HUDEP-2 (cell line): ENCODE data around the gene ZCCHC12.
A peak's percentile ranks its signal among the peaks of the same experiment; 100 is the strongest.
"Not testable (repeated sequence)": the region's sequence is repeated elsewhere in the genome, so short reads cannot be mapped to it uniquely, and the experiment has no call there.

ENCODE experiments used
- DNase-seq, 76 experiments: peaks; one replicate each; lab custom pipeline; 2025; ENCODE audit not compliant: unreplicated experiment in 76 of 76; lab: John Stamatoyannopoulos, UW

Gene ZCCHC12

DNA sequence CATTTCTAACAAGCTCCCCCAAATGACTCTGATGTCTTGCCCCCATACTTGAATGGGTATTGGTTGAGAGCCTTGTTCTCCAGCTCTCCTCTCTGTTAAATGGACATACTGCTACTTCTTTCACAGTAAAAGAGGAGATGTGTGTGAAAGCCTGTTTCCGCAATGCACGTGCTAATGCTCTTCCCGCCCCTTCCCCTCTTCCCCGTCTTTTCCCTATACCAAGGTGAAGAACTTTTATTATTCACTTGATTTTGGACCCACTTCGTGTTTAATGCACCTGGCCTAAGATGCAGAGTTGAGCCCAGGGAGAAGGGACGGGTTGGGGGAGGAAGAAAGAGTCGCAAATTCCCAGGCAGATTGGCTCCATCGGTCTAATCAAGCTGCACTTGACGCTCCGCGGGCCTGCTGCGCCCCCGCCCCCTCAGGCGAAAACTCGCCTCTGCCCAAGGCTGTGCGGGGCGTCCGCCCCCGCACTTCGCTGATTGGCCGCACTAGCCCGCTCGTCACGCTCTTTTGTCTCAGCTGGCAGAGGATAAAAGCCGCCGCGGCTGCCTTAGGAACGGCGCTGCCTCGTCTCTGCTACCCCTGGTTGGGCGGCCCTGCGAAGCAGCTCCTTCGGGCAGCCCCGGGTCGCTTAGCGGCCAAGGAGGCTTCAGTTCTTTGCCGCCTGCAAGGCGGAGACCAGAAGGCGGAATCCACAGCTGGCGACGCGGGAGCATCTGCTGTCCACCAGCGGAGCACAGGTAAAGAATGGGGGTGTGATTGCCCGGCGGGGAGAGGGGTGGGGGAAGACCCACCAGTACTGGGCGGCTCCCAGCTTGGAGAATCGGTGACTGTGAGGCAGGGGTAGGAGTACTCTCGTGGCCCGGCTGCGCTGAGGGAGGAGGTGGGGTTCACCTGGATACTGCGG, at the start of gene ZCCHC12:
Gene ZCCHC12 (plus strand): TSS at position 562 of the 910 bp plus-strand sequence. CDS start 1,421 bp downstream, outside the sequence.
- peak in 37 of 76 experiments; percentile 0 to 39 (median 2) for DNase-seq

GRCh38 chrX:118779581-118779980, 44.0 kb upstream of the ZCCHC12 start:
- no peak for DNase-seq

GRCh38 chrX:118780509-118780908, 43.1 kb upstream of the ZCCHC12 start:
- no peak for DNase-seq

- DNase-seq, result no peak
Observed at GRCh38 chrX:118780911-118781310, 42.7 kb upstream of the ZCCHC12 start.

DNA sequence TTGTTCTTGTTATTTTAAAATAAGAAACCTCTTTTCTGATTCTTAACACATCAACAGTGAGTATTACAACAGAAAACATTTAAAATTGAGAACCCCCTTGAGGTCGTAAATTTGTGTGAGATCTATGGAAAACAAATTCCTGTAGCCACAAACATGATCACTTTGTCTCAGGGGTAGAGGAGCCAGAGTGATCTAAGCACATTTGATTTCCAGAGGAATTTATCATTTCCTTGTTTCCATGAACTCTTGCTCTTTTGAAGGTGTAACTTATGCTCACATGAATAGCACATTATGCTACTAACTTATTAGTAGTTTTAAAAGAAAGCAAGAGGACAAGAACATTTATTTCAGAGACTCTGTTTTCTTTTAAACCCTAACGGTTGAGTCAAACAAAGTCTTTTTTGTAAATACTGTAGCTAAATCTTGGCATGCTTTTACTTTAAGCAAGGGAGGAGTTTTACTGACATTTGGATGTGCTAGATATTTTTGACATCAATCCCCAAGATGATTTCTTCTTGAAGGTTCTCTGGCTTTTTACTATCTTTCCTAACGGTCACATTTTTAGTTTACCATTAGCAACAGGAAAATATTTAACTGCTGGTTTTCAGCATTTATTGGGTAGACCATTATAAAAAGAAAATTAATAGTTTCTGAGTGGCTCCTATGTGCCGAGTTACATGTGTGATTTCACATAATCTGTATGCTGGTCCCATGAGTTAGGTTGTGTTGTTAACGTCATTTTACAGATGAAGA, 27.9 kb upstream of the ZCCHC12 start:
- DNase-seq, result no peak

DNA sequence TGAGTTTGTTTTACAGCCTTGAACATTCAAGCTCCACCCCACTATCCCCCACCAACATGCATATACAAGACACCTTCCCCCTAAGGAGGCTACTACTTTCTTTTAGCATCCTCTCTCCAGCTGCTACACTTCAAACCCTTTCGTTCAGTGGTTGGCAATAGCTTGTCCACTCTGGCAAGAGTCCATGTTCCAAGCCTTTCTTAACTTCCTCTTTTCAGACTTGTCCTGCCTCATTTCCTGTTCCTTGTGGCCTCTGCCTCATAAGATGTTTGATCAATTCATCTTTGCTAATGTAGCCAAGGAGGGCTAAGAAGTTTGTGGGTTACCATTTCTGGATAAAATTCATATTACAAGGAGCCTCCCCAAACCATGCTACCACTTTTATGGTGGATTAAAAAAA, 20.8 kb upstream of the ZCCHC12 start:
- DNase-seq, result peak in 13 of 76 experiments; percentile 0 to 30 (median 6)

- DNase-seq, result peak in 12 of 76 experiments; percentile 0 to 7 (median 1)
Observed at GRCh38 chrX:118807151-118808017, 16.2 kb upstream of the ZCCHC12 start.

- DNase-seq, result not testable (repeated sequence)
Observed at GRCh38 chrX:118817257-118817656, 6.4 kb upstream of the ZCCHC12 start.

DNA sequence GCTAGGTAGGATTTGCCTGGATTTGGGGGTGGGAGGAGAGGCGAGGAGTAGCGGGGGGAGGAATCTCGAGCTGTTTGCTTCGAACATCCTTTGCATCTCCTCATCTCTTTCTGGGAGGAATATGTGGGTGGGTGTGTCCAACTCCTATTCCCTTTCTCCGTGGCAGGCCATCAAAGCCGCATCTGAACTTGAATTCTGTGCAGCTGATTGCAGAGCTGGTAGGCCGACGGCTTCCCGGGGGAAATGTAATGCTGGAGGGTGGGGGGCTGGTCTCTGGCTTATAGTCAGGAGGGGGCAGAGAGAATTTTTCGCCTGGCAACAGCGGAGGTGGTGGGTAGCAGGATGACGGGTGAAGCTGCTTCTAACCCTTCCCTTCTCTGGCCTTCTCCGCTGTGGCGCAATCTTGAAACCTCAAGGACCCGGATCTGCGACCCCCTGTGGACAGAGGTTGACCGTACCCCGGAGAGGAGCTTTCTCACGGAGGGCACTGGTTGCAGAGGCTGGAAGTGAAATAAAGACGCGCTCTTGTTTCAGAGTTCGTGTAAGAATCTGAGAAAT, 628 bp downstream of the ZCCHC12 start:
- no peak for DNase-seq

DNA sequence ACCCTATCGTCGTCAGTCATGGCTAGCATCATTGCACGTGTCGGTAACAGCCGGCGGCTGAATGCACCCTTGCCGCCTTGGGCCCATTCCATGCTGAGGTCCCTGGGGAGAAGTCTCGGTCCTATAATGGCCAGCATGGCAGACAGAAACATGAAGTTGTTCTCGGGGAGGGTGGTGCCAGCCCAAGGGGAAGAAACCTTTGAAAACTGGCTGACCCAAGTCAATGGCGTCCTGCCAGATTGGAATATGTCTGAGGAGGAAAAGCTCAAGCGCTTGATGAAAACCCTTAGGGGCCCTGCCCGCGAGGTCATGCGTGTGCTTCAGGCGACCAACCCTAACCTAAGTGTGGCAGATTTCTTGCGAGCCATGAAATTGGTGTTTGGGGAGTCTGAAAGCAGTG, 1.6 kb downstream of the ZCCHC12 start:
- no peak for DNase-seq

DNA sequence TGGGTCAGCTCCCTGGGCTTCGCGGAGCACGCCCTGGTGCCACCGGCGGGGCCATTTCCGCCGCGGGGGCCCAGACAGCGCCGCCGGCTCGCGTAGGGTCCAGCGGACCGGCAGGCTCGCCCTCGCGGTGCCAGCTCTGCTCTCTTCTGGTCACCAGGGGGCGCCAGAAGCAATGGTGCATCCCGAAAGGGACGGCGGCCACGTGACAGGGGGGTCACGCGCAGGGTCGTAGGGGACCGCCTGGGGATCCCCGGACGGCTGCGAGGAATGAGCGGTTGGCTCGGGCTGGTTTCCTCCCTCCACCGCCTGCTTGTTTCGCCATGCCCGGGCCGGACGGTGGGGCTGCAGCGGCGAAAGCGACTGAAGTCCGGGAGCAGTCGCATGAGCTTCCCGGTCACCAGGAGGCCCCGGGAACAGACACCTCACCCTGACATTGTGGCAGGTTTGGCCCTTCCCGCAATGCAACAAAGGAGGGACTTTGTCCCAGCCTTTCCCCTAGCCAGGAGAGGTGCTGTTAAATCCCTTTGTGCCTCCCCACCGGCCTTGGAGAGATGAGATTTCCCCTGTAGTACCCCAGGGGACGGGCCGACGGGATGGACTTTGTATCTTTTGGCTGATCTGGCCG, 15.8 kb downstream of the ZCCHC12 start:
- peak in 58 of 76 experiments; percentile 0 to 67 (median 20) for DNase-seq

- peak in 22 of 76 experiments; percentile 0 to 33 (median 8) for DNase-seq
Observed at GRCh38 chrX:118847676-118848075, 24.1 kb downstream of the ZCCHC12 start.

DNA sequence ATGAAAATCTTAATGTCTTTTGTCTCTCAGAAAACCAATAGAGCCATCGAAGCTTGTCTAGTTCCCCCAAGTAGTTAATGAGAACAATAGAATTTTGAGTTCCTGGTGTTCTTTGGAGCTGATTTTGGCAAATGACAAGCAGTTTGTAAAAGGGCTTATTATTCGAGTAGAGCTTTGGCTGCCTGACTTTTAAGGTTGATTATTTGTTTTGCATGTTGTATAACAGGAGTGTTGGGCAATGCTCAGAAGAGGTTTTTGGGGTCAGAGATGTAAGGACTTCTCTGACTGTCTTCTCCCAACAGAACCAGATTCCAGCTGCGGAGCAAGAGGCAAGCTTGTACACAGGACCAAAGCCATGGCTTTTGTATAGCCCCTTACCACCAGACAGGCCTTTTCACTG, 30.0 kb downstream of the ZCCHC12 start:
- DNase-seq, result no peak

DNA sequence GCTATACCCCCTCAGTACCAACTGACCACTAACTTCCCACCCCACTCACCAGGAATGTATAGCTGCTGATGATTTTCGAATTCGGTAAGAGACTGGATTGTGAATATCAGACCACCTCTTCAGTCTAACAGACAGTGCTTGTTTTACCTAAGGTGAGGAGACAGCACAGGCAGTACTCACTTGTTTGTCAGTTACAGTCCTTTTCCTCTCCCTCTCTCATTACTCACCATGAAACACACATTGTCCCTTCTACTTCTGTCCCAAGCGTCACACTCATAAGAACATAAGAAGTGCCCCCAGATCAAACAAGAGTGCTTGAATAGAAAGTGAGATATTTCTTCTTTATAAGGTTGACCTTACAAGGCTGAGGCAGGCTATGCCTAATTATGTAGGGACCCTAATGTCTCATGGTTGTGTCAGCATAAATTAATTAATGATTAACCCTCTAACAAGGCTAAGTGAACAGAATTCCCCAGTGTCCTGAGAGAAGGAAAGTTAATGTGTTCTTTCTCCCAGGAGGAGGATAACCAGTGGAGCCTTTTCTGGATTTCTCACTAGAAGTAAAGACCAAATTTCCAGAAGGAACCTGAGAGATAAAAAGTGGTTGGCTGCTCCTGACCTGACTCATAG, 32.2 kb downstream of the ZCCHC12 start:
- DNase-seq, result no peak

GRCh38 chrX:118857006-118857405, 33.4 kb downstream of the ZCCHC12 start:
- no peak for DNase-seq

- no peak for DNase-seq
Observed at GRCh38 chrX:118861338-118861737, 37.7 kb downstream of the ZCCHC12 start.

DNA sequence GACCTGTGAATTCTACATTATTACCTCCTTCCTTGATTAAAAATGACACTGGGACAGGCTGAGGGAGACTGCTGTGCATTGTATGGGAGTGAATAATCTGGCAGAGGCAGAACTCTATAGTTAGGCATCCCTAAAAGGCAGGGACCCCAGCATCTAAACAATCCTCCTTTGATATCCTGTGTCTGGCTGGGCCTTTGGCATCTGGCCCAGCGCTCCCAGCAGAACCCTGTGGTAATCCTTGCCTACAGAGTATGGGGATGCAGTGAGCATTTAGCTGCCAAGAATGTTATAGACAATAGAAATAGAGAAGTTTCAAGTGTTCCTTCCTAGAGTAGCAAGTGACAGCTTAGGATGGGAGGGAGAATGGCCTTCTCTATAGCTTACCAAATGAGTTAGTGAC, 38.5 kb downstream of the ZCCHC12 start:
- no peak for DNase-seq

GRCh38 chrX:118862979-118863378, 39.4 kb downstream of the ZCCHC12 start:
- DNase-seq, result no peak

DNA sequence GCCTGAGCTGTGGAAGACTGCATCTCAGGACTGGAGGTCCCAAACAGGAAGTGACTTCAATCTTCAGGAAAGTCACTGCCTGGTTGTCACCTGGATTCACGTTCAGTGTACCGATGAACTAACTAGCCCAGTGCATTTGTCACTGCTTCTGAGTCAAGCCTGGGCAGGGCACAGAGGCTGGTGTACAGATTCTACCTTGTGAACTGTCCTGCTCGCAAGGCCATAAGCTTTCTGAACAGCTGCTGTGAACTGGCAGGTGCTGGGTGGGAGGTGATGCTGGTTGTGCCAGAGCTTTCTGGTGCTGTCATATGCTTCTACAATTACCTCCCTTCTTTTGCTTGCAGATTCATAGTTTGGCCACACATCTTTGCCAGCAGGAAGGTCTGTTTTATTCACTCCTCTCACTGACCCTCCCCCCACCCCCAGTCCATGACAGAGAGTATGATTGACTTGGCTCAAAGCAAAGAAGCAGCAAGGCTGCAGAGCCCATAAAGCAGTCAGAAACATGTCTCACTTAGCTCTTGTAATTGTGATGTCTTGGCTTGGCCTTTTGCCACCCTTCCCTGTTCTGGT, 40.5 kb downstream of the ZCCHC12 start:
- no peak for DNase-seq
